Endothelial cell of umbilical vein (primary cell): ENCODE results near the gene COL18A1. TPM values are rescaled to one million over a fixed set of nuclear protein-coding genes. Genes with fewer than 3 reads are reported as not detected.

Source experiments
- BruUV-seq: library from RNA; stranded (reverse); fragments of 400-500 nt; replicated peaks from 2 replicates; lab custom pipeline; 2021; lab: Mats Ljungman, UMichigan
- CTCF ChIA-PET: fragments of 300-600, 350-600 bp; sonication (Branson Sonifier 250); formaldehyde crosslinking; loops from one replicate; lab custom pipeline; 2021; ENCODE audit warnings: antibody characterized with exemption, inconsistent platforms; lab: Charles Lee
- POLR2A ChIA-PET: fragments of 300-600, 350-600 bp; sonication (Branson Sonifier 250); formaldehyde crosslinking; loops from one replicate; lab custom pipeline; 2021; ENCODE audit warnings: antibody characterized with exemption, inconsistent platforms; lab: Charles Lee
- DNase-seq: peaks from one replicate; pipeline ENCODE4 v3.0.0-alpha.2; 2011; ENCODE audit warnings: low read depth, low spot score
- FAIRE-seq: peaks from 2 replicates; lab custom pipeline; 2011; peaks lifted over from hg19 to GRCh38; lab: Jason Lieb, UNC
- H2AFZ ChIP-seq: 2 replicates; pipeline ENCODE4 v1.6.0; 2012; ENCODE audit warnings: low read depth, low read length, control low read depth, inconsistent platforms
- H3K27ac ChIP-seq: 2 replicates; pipeline ENCODE4 v1.5.1; 2011; ENCODE audit warnings: low read depth, mild to moderate bottlenecking, control low read depth, low read length, moderate library complexity; ENCODE audit not compliant: insufficient read depth
- H3K27me3 ChIP-seq, 2 experiments: 2 replicates each; pipeline versions ENCODE4 v1.6.0 to v1.6.1; 2011; ENCODE audit warnings: low read length in 2 of 2, mixed read lengths in 1 of 2; ENCODE audit not compliant: control insufficient read depth in 2 of 2, insufficient read depth in 2 of 2
- H3K36me3 ChIP-seq, 2 experiments: 2 replicates in 1 of 2; 3 replicates in 1 of 2; pipeline ENCODE4 v1.5.1; 2011; ENCODE audit warnings: low read length in 2 of 2, mild to moderate bottlenecking in 1 of 2, moderate library complexity in 1 of 2; ENCODE audit not compliant: control insufficient read depth in 2 of 2, insufficient read depth in 2 of 2; ENCODE audit errors: extremely low read depth in 1 of 2
- H3K4me1 ChIP-seq: 3 replicates; pipeline ENCODE4 v1.5.1; 2011; ENCODE audit warnings: mild to moderate bottlenecking, low read length; ENCODE audit not compliant: control insufficient read depth, insufficient read depth; ENCODE audit errors: extremely low read depth
- H3K4me2 ChIP-seq: 2 replicates; pipeline ENCODE4 v1.6.1; 2011; ENCODE audit warnings: low read length, control low read depth, mixed read lengths; ENCODE audit not compliant: insufficient read depth
- H3K4me3 ChIP-seq, 3 experiments: fragments of 200-600 bp in 1 of 3; sonication (generic), shearing (Covaris generic) in 1 of 3; replicated peaks in 1 of 3; 2 replicates each; pipeline ENCODE4 v1.5.1; 2011 to 2016; ENCODE audit warnings: control low read depth in 3 of 3, low read length in 3 of 3, mild to moderate bottlenecking in 2 of 3, inconsistent platforms in 1 of 3, low read depth in 1 of 3, moderate library complexity in 1 of 3; ENCODE audit not compliant: insufficient read depth in 1 of 3
- H3K79me2 ChIP-seq: 2 replicates; pipeline ENCODE4 v1.6.0; 2012; ENCODE audit warnings: low read length, inconsistent platforms; ENCODE audit not compliant: control insufficient read depth, insufficient read depth
- H3K9ac ChIP-seq: replicated peaks from 2 replicates; pipeline ENCODE3; 2011; ENCODE audit warnings: low read length, control low read depth; ENCODE audit not compliant: insufficient read depth; ENCODE audit errors: extremely low read depth
- H3K9me1 ChIP-seq: replicated peaks from 3 replicates; pipeline ENCODE4 v1.6.0; 2011; ENCODE audit warnings: mild to moderate bottlenecking, low read length; ENCODE audit not compliant: control insufficient read depth, insufficient read depth; ENCODE audit errors: extremely low read depth
- H3K9me3 ChIP-seq: replicated peaks from 2 replicates; pipeline ENCODE4 v1.5.1; 2012; ENCODE audit warnings: low read length, inconsistent platforms; ENCODE audit not compliant: control insufficient read depth, insufficient read depth
- H4K20me1 ChIP-seq: replicated peaks from 2 replicates; pipeline ENCODE3; 2011; ENCODE audit warnings: mild to moderate bottlenecking, low read length; ENCODE audit not compliant: control insufficient read depth, insufficient read depth; ENCODE audit errors: extremely low read depth
- EZH2 ChIP-seq: IDR thresholded peaks from 2 replicates; pipeline ENCODE4 v1.6.1; 2012; ENCODE audit warnings: borderline replicate concordance, low read depth, mild to moderate bottlenecking, moderate library complexity, low read length, inconsistent platforms; ENCODE audit not compliant: severe bottlenecking
- FOS ChIP-seq: IDR thresholded peaks from 2 replicates; pipeline ENCODE4 v1.6.1; 2011; ENCODE audit warnings: mild to moderate bottlenecking, low read length, moderate library complexity, borderline replicate concordance; ENCODE audit not compliant: insufficient read depth
- GATA2 ChIP-seq: IDR thresholded peaks from 2 replicates; pipeline ENCODE4 v1.7.0; 2011; ENCODE audit warnings: low read depth, mild to moderate bottlenecking, moderate library complexity, mixed read lengths, low read length; ENCODE audit not compliant: insufficient read length, insufficient read depth
- JUN ChIP-seq: IDR thresholded peaks from 2 replicates; pipeline ENCODE4 v1.6.1; 2011; ENCODE audit warnings: borderline replicate concordance, low read depth; ENCODE audit not compliant: insufficient read length, insufficient read depth
- MYC ChIP-seq: IDR thresholded peaks from one replicate; pipeline ENCODE4 v1.6.1; 2011; ENCODE audit warnings: mild to moderate bottlenecking, low read depth, low read length
- POLR2A ChIP-seq: IDR thresholded peaks from 2 replicates; pipeline ENCODE4 v1.6.1; 2012; ENCODE audit warnings: low read depth, mild to moderate bottlenecking, control low read depth, low read length
- dilution Hi-C: fragments of 300-500 bp; cut with MboI; formaldehyde crosslinking; loops from one replicate; pipeline ENCODE4 v1.15.0; 2019; ENCODE audit warnings: low sequenced_read_pairs; ENCODE audit not compliant: extremely low pct_ligation_motif_present
- intact Hi-C: fragments of 100-400 bp; cut with micrococcal nuclease; formaldehyde crosslinking; loops from one replicate; pipeline ENCODE4 v1.10.0; 2022
- polyA plus RNA-seq, 4 experiments: library from polyadenylated mRNA; depleted of rRNA in 3 of 4; stranded (reverse) in 3 of 4; unstranded in 1 of 4; fragments of >200 nt; gene quantifications; 2 replicates each; pipeline versions ENCODE4 v1.2.1 to v1.2.3, GENCODE V29; 2011 to 2012; ENCODE audit warnings: missing spikeins in 1 of 4
- total RNA-seq: library from RNA; stranded (reverse); gene quantifications from 2 replicates; pipeline ENCODE4 v1.2.3, GENCODE V29; 2021
- TF ChIP-seq, protein P1 (sequence below), 2 donors: IDR thresholded peaks; 1 replicate in 1 of 2; 2 replicates in 1 of 2; pipeline ENCODE4 v1.5.1; 2011; ENCODE audit warnings: low read length in 2 of 2, mild to moderate bottlenecking in 2 of 2, moderate library complexity in 2 of 2, control low read depth in 1 of 2, inconsistent platforms in 1 of 2, low read depth in 1 of 2; ENCODE audit not compliant: insufficient read depth in 1 of 2; ENCODE audit errors: extremely low read depth in 1 of 2
- TF ChIP-seq, protein P2 (sequence below): IDR thresholded peaks from 2 replicates; pipeline ENCODE4 v1.6.1; 2011; ENCODE audit not compliant: insufficient read depth, insufficient read length

The COL18A1 gene
- total and polyA plus RNA-seq, 2 donors (not counting 3 experiments of a cell fraction or from before 2014, with no cell fraction given) = 198 to 252 TPM

DNA sequence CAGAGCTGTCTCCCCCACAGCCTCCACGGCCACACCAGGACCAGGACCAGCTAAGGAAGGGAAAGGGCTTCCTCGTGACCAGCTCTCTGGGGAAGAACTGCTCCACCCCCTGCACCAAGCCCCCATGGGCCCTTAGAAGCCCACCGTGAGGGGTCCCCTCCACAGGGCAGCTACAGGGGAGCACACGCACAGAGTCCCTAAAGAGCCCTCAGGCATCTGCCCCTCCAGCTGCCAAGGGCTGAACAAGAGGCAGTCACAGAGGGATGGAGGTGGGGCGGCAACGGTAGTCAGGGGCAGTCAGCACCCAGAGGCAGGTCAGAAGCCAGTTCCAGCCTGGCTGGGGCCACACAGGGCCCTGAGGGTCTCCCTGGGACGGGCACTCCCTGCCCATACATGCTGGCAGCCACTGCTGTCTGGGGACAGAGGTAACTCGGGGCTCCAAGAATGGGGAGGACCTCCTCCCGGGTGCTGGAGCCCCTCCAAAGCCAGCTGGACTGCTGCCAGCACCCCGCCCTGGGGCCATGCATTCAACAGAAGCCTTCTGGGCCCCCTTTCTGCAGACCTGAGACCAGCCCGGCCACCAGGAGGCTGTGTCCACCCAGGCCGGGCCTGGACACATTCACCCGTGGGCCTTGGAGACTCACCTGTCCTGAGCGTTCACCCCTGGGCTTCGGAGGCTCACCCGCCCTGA is 118.6 kb downstream of the COL18A1 start:
- Histone ChIP-seq H3K27ac (no peak overlapping the region), H3K4me3 (no peak overlapping the region), H3K36me3 (peaks cover 0 to 10% of the 10 kb centered on the region in 2 experiments), H3K4me1 (peaks cover 7% of the 10 kb centered on the region), H3K27me3 (no peaks in the 10 kb centered on the region), H3K4me2 (no peak overlapping the region), H4K20me1 (no peaks in the 10 kb centered on the region), H2AFZ (no peak overlapping the region), H3K9me3 (no peaks in the 10 kb centered on the region), H3K9me1 (no peaks in the 10 kb centered on the region), H3K79me2 (peaks cover 14% of the 10 kb centered on the region), H3K9ac (no peak overlapping the region)
- DNase-seq = no peak
- POLR2A ChIA-PET = no interaction called here
- BruUV-seq = no TSS peak
- FAIRE-seq = no peak
- CTCF ChIA-PET = no interaction called here
- TF ChIP-seq POLR2A (no peak), MYC (no peak), GATA2 (no peak), FOS (no peak), JUN (no peak), EZH2 (no peak)
- TF ChIP-seq, protein P1, sequence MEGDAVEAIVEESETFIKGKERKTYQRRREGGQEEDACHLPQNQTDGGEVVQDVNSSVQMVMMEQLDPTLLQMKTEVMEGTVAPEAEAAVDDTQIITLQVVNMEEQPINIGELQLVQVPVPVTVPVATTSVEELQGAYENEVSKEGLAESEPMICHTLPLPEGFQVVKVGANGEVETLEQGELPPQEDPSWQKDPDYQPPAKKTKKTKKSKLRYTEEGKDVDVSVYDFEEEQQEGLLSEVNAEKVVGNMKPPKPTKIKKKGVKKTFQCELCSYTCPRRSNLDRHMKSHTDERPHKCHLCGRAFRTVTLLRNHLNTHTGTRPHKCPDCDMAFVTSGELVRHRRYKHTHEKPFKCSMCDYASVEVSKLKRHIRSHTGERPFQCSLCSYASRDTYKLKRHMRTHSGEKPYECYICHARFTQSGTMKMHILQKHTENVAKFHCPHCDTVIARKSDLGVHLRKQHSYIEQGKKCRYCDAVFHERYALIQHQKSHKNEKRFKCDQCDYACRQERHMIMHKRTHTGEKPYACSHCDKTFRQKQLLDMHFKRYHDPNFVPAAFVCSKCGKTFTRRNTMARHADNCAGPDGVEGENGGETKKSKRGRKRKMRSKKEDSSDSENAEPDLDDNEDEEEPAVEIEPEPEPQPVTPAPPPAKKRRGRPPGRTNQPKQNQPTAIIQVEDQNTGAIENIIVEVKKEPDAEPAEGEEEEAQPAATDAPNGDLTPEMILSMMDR (IDR thresholded peaks at IDR 0.05; ENCODE audit: extremely low read depth in 1 of 2, insufficient read depth in 1 of 2, low read depth in 1 of 2, low read length in 2 of 2) = no peak
- TF ChIP-seq, protein P2, sequence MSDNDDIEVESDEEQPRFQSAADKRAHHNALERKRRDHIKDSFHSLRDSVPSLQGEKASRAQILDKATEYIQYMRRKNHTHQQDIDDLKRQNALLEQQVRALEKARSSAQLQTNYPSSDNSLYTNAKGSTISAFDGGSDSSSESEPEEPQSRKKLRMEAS = no peak
- dilution Hi-C loops (no loop called here), intact Hi-C loops (no loop called here)
